Cerebellar cortex (tissue), 1 donor: ENCODE data around the gene TNFRSF25.

Source experiments
- DNase-seq: peaks from one replicate; pipeline ENCODE4 v3.0.0-alpha.2; 2015; ENCODE audit warnings: low spot score

Gene TNFRSF25

DNA sequence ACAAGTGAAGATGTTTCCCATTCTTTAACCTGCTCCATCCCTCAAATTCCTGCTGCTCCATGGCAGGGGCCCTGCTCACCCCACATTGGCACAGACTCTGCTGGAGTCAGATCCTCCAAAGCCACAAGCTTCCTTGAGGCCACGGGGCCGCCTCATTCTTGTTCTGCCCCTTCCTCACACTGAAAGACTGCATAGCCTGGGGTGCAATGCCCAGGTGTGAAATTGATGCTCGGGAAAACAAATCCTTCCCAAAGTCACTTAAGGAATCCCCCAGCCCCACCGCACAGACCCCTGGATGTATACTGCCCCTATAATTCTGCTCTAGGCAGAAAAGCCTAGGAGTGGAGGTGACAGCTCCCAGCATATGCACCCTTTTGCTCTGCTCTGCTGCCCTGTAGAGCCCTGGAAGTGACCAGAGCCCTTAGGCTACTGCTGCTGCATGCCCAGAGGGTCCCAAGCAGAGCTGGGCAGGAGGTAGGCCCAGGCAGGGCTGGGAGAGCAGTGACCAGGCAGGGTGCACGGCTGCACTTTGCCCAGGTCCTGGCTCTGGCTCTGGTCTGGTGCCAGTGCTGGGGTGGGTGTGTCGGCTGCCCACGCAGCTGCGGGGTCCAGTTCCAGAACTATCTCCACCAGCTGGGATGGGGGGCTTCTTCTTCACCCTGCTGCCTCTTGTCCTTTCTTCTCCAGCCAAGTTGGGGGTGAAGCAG, 47.9 kb downstream of the TNFRSF25 start:
- no peak for DNase-seq

DNA sequence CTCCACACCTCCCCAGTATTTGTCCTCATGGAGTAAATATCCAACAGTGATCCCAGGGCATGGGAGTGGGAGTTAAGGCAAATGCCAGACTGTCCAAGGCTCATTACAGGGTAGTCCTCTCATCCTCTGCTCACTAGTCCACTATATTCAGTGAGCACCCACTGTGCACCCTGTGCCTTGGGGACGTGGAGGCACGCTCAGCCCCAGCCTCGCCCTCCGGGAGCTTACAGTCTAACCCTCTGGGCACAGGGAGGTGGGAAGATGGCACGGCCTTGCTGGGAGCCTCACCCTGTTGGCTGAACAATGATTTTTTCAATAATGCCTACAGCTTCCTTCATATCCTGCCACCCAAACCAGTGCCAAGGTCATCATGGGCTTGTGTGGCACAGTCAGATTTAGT, 49.1 kb downstream of the TNFRSF25 start:
- DNase-seq: no peak

DNA sequence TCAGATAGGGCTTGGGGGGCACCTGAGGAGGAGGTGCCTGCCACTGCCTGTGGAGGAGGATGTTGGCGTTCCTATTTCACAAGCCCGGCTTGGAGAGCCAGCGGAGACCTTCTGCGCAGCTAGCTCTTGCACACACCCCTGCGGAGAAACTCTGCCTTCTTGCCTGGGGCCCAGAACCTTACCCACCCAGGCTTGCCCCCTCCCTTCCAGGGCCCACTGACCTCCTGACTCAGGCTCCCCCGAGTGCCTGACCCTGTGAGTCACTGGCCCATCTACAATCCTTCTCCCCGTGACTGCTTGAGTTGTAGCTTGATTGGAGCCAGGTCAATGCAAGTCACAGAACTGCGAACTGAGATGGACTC, 49.7 kb downstream of the TNFRSF25 start:
- DNase-seq: no peak

DNA sequence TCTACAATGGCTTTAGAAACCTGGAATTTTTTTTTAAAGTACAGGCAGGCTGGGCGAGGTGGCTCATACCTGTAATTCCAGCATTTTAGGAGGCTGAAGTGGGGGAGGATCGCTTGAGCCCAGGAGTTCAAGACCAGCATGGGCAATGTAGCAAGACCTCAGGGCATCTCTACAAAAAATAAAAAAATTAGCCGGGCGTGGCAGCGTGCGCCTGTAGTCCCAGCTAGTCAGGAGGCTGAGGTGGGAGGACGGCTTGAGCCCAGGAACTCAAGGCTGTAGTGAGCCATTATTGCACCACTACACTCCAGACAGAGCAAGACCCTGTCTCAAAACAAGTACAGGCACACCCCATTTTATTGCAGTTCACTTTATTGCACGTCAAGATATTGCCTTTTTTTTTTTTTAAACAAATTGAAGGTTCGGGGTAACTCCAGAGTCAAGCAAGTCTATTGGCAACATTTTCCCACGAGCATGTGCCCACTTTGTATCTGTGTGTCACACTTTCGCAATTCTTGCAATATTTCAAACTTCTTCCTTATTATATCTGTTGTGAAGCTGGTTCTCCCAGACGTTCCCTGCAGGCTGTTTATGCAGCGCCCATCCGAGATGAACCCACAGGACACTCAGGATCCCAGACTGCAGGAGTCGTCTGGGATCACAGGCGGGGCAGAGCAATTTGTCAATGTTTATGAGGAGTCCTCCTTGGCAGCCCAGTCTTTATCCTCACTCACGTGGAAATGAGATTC, 50.9 kb downstream of the TNFRSF25 start:
- no peak for DNase-seq

DNA sequence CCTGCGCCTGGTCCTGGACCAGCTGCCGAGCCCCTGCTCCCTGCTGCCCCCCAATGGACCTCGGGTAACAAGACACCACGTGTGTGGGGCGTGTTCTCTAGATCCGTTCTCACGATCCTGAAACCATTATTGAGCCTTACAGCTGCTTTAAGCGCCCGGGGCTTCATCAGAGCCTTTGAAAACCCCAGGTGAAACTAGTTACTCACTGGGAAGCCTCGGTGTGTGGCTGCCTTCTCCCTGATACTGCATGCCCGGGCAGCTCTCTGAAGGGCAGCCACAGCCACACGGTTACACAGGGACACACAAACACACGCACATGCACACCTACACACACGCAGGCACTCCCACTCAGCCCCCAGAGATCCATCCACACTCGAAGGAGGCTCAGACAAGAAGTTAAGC, 51.5 kb downstream of the TNFRSF25 start:
- peak; percentile 46 for DNase-seq

DNA sequence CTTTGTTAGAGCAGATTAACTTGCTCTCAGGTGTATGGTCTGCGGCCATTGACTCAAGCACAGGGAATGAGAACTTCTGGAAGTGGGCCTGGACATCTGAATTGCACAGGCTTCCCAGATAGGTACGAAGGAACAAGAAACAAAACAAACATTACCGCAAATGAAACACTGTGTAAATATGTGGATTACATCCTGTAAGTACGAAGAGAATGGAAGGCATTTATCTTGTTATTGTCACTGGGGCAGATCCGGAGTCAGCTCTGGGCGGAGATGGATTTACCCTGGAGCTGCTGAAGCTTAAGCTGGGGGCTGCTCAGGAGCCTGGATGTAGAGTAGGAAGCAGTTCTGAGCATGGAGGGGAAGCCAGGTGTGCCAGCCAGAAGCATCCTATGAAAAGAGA, 53.1 kb downstream of the TNFRSF25 start:
- DNase-seq: no peak
